Activated naive CD4-positive, alpha-beta T cell treated with anti-CD3 and anti-CD28 coated beads, Interleukin-2, amount 50 U/mL, for 24 hours (primary cell): ENCODE data around the gene PREB.

Experiments used
- H3K27ac Mint-ChIP-seq: one replicate; pipeline ENCODE4 v1.8.0; 2021; ENCODE audit warnings: mild to moderate bottlenecking, mixed read lengths
- H3K27me3 Mint-ChIP-seq: one replicate; pipeline ENCODE4 v1.8.0; 2021; ENCODE audit warnings: mixed read lengths
- H3K36me3 Mint-ChIP-seq: one replicate; pipeline ENCODE4 v1.8.0; 2021; ENCODE audit warnings: mixed read lengths
- H3K4me1 Mint-ChIP-seq: one replicate; pipeline ENCODE4 v1.8.0; 2021; ENCODE audit warnings: mixed read lengths
- H3K4me3 Mint-ChIP-seq: one replicate; pipeline ENCODE4 v1.8.0; 2021; ENCODE audit warnings: mild to moderate bottlenecking, mixed read lengths
- H3K9me3 Mint-ChIP-seq: one replicate; pipeline ENCODE4 v1.8.0; 2021; ENCODE audit warnings: mixed read lengths

Gene PREB

DNA sequence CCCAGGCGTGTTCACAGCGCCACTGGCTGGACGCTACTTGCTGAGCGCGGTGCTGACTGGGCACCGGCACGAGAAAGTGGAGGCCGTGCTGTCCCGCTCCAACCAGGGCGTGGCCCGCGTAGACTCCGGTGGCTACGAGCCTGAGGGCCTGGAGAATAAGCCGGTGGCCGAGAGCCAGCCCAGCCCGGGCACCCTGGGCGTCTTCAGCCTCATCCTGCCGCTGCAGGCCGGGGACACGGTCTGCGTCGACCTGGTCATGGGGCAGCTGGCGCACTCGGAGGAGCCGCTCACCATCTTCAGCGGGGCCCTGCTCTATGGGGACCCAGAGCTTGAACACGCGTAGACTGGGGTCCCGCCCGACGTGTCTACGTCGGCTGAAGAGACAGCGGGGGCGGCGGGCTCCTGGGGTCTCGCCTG lies 48.8 kb downstream of the PREB start:
- Mint-ChIP-seq H3K4me1 (peaks cover 21% of the 10 kb centered on the region), H3K36me3 (no peaks in the 10 kb centered on the region), H3K9me3 (no peaks in the 10 kb centered on the region), H3K27me3 (no peaks in the 10 kb centered on the region), H3K27ac (no peak overlapping the region), H3K4me3 (peak overlapping the region; percentile 88)

DNA sequence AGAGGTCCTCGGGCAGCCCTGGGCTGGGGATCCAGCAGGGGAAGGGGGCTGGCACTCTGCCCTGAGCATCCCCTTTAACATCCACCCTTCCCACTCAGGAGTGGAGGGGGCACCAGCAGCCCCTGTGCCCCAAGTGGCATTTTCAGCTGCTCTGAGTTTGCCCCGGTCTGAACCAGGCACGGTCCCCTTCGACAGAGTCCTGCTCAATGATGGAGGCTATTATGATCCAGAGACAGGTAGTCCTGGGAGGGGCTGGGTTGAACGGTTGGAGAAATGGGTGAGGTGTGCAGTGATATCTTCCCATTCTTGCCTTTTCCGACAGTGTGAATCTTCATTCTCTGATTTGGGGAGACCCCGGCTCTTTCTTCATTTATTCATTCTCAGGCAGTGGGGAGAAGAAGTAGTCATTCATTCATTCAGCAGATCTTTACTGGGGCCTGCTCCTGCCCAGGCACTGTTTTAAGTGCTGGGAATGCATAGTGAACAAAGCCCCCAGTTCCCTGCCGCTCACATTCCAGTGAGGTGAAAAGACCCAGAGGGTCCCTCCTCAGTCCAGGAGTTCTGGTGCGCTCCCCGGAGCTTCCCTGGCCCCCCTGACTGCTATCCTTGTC lies 49.3 kb downstream of the PREB start:
- Mint-ChIP-seq H3K36me3 (no peaks in the 10 kb centered on the region), H3K4me3 (peak overlapping the region; percentile 88), H3K9me3 (no peaks in the 10 kb centered on the region), H3K27me3 (no peaks in the 10 kb centered on the region), H3K4me1 (peaks cover 25% of the 10 kb centered on the region), H3K27ac (no peak overlapping the region)

DNA sequence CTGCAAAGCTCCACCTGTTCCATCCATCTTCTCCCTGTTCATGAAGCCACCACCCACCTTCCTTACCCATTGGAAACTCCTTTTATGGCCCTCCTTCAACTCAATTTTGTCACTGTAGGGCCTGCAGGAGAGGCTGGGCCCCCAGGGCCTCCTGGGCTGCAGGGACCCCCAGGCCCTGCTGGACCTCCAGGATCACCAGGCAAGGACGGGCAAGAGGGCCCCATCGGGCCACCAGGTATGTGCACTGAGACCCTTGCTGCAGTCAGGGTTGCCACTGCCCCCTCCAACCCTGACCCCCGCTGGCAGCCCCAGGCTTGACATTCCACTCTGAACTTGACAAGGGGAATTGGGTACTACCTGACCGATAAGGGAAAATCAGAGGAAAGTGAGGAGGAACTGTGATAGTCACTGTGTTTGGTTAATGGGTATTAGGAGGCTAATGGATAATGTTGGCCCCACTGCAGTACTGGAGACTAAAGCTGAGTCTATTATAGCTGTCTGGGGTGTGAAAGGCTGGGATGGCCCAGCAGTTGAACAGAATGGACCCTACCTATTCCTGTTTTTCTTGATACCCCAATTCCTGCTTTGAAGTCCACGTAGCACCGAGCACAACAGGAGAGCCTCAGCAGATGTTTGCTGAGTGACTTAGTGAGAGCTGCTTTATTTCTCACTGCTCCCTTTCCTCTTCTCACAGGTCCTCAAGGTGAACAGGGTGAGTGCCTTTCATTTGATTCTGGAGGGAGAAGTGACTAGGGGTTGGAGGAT lies 50.0 kb downstream of the PREB start:
- Mint-ChIP-seq H3K9me3 (no peaks in the 10 kb centered on the region), H3K36me3 (no peaks in the 10 kb centered on the region), H3K27ac (no peak overlapping the region), H3K27me3 (no peaks in the 10 kb centered on the region), H3K4me3 (no peak overlapping the region), H3K4me1 (peaks cover 28% of the 10 kb centered on the region)

- H3K36me3 Mint-ChIP-seq: no peaks in the 10 kb centered on the region
- H3K27me3 Mint-ChIP-seq: no peaks in the 10 kb centered on the region
- H3K27ac Mint-ChIP-seq: no peak overlapping the region
- peaks cover 28% of the 10 kb centered on the region for H3K4me1 Mint-ChIP-seq
- H3K4me3 Mint-ChIP-seq: no peak overlapping the region
- H3K9me3 Mint-ChIP-seq: no peaks in the 10 kb centered on the region
These were observed 50.8 kb downstream of the PREB start for GRCh38 chr2:27083410-27084296.

- H3K9me3 Mint-ChIP-seq: no peaks in the 10 kb centered on the region
- no peaks in the 10 kb centered on the region for H3K27me3 Mint-ChIP-seq
- H3K4me3 Mint-ChIP-seq: no peak overlapping the region
- no peak overlapping the region for H3K27ac Mint-ChIP-seq
- peaks cover 28% of the 10 kb centered on the region for H3K4me1 Mint-ChIP-seq
- no peaks in the 10 kb centered on the region for H3K36me3 Mint-ChIP-seq
These were observed 51.5 kb downstream of the PREB start for GRCh38 chr2:27082773-27083409.

DNA sequence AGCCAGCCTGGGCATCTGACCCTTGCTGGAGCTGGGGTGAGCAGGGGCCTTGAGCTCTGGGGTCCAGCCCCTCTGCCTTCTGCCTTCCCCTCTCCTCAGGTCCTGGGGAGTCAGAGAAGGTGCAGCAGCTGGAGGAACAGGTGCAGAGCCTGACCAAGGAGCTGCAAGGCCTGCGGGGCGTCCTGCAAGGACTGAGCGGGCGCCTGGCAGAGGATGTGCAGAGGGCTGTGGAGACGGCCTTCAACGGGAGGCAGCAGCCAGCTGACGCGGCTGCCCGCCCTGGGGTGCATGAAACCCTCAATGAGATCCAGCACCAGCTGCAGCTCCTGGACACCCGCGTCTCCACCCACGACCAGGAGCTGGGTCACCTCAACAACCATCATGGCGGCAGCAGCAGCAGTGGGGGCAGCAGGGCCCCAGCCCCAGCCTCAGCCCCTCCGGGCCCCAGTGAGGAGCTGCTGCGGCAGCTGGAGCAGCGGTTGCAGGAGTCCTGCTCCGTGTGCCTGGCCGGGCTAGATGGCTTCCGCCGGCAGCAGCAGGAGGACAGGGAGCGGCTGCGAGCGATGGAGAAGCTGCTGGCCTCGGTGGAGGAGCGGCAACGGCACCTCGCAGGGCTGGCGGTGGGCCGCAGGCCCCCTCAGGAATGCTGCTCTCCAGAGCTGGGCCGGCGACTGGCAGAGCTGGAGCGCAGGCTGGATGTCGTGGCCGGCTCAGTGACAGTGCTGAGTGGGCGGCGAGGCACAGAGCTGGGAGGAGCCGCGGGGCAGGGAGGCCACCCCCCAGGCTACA lies 52.3 kb downstream of the PREB start:
- Mint-ChIP-seq H3K4me1 (peaks cover 29% of the 10 kb centered on the region), H3K27me3 (no peaks in the 10 kb centered on the region), H3K36me3 (no peaks in the 10 kb centered on the region), H3K4me3 (no peak overlapping the region), H3K9me3 (no peaks in the 10 kb centered on the region), H3K27ac (no peak overlapping the region)
